HEK293 (cell line): Measurements from ENCODE around the gene DTL.

Experiments used
- CTCF ChIA-PET: fragments of 350-600 bp; formaldehyde crosslinking; extraction: SDS; loops from one replicate; lab custom pipeline; 2021; ENCODE audit warnings: antibody characterized with exemption; lab: Yijun Ruan, JAX
- POLR2A ChIA-PET: fragments of 300-600 bp; formaldehyde crosslinking; extraction: SDS; loops from one replicate; lab custom pipeline; 2020; ENCODE audit warnings: antibody characterized with exemption, inconsistent platforms; lab: Yijun Ruan, JAX
- H3K27ac ChIP-seq: fragments of 200-500 bp; sonication (Bioruptor generic); 2 replicates; pipeline ENCODE4 v1.5.1; 2014; ENCODE audit warnings: low read depth, low read length, control low read depth, inconsistent platforms; ENCODE audit errors: extremely low read depth
- H3K36me3 ChIP-seq, 2 experiments: fragments of 200-500 bp in 1 of 2; sonication (Bioruptor generic) in 1 of 2; 1 replicate in 1 of 2; 2 replicates in 1 of 2; pipeline ENCODE4 v1.5.1; 2014 to 2017; ENCODE audit warnings: inconsistent platforms in 2 of 2, low read length in 2 of 2; ENCODE audit not compliant: control insufficient read depth in 2 of 2, insufficient read depth in 1 of 2
- H3K4me1 ChIP-seq: fragments of 200-500 bp; sonication (Bioruptor generic); 2 replicates; pipeline ENCODE4 v1.5.1; 2014; ENCODE audit warnings: mild to moderate bottlenecking, low read length, inconsistent platforms; ENCODE audit not compliant: control insufficient read depth, insufficient read depth
- H3K4me3 ChIP-seq: 2 replicates; pipeline ENCODE4 v1.5.1; 2011; ENCODE audit warnings: low read depth, mild to moderate bottlenecking, control low read depth, low read length, moderate library complexity
- H3K9me3 ChIP-seq: fragments of 200-500 bp; sonication (Bioruptor generic); 2 replicates; pipeline ENCODE4 v1.5.1; 2014; ENCODE audit warnings: low read depth, low read length, inconsistent platforms; ENCODE audit not compliant: control insufficient read depth, insufficient read depth
- GLI2 ChIP-seq: fragments of 450-650 bp; formaldehyde crosslinking; IDR thresholded peaks from 2 replicates; pipeline ENCODE4; 2017; ENCODE audit warnings: missing biosample characterization, missing genetic modification characterization, low read depth, borderline replicate concordance
- GLI4 ChIP-seq: fragments of 450-650 bp; formaldehyde crosslinking; IDR thresholded peaks from 2 replicates; pipeline ENCODE4 v1.5.1; 2016; ENCODE audit warnings: missing biosample characterization, missing genetic modification characterization
- HOXC10 ChIP-seq: sonication (generic); formaldehyde crosslinking; IDR thresholded peaks from 2 replicates; pipeline ENCODE4 v1.8.1; 2023; ENCODE audit warnings: mild to moderate bottlenecking, missing genetic modification reagents
- KLF1 ChIP-seq: fragments of 450-650 bp; formaldehyde crosslinking; IDR thresholded peaks from 2 replicates; pipeline ENCODE4 v1.5.1; 2016; ENCODE audit warnings: missing biosample characterization, missing genetic modification characterization
- MZF1 ChIP-seq: fragments of 450-650 bp; formaldehyde crosslinking; IDR thresholded peaks from 2 replicates; pipeline ENCODE4 v1.5.1; 2017; ENCODE audit warnings: missing biosample characterization, missing genetic modification characterization, borderline replicate concordance
- OSR2 ChIP-seq: fragments of 450-650 bp; formaldehyde crosslinking; IDR thresholded peaks from 2 replicates; pipeline ENCODE4 v1.5.1; 2016; ENCODE audit warnings: missing biosample characterization, missing genetic modification characterization
- ZBTB44 ChIP-seq: fragments of 450-650 bp; IDR thresholded peaks from 2 replicates; pipeline ENCODE4 v1.5.1; 2018; ENCODE audit warnings: missing biosample characterization, mild to moderate bottlenecking, missing genetic modification characterization
- ZNF114 ChIP-seq: fragments of 450-650 bp; formaldehyde crosslinking; IDR thresholded peaks from 2 replicates; pipeline ENCODE4 v1.5.0; 2017; ENCODE audit warnings: missing biosample characterization, missing genetic modification characterization
- ZNF140 ChIP-seq: fragments of 450-650 bp; formaldehyde crosslinking; IDR thresholded peaks from 2 replicates; pipeline ENCODE4 v1.5.1; 2016; ENCODE audit warnings: missing biosample characterization, missing genetic modification characterization
- ZNF23 ChIP-seq: fragments of 450-650 bp; formaldehyde crosslinking; IDR thresholded peaks from 2 replicates; pipeline ENCODE4 v1.5.1; 2016; ENCODE audit warnings: missing biosample characterization, missing genetic modification characterization, borderline replicate concordance
- ZNF311 ChIP-seq: fragments of 450-650 bp; formaldehyde crosslinking; IDR thresholded peaks from 2 replicates; pipeline ENCODE4 v1.5.1; 2017; ENCODE audit warnings: missing biosample characterization, missing genetic modification characterization, borderline replicate concordance
- ZNF350 ChIP-seq: fragments of 450-650 bp; formaldehyde crosslinking; IDR thresholded peaks from 2 replicates; pipeline ENCODE4 v1.5.0; 2017; ENCODE audit warnings: missing biosample characterization, mild to moderate bottlenecking, missing genetic modification characterization
- ZNF426 ChIP-seq: fragments of 450-650 bp; formaldehyde crosslinking; IDR thresholded peaks from 2 replicates; pipeline ENCODE4 v1.5.1; 2017; ENCODE audit warnings: missing biosample characterization, missing genetic modification characterization, mild to moderate bottlenecking, inconsistent platforms, moderate library complexity
- ZNF704 ChIP-seq: fragments of 450-650 bp; formaldehyde crosslinking; IDR thresholded peaks from 2 replicates; pipeline ENCODE4 v1.5.1; 2016; ENCODE audit warnings: missing biosample characterization, missing genetic modification characterization
- ZNF792 ChIP-seq: fragments of 450-650 bp; formaldehyde crosslinking; IDR thresholded peaks from 2 replicates; pipeline ENCODE4 v1.5.1; 2016; ENCODE audit warnings: missing biosample characterization, missing genetic modification characterization
- ZSCAN4 ChIP-seq: fragments of 450-650 bp; formaldehyde crosslinking; IDR thresholded peaks from 2 replicates; pipeline ENCODE4 v1.5.1; 2017; ENCODE audit warnings: missing biosample characterization, missing genetic modification characterization
- TF ChIP-seq, protein P1 (sequence below): fragments of 450-650 bp; formaldehyde crosslinking; IDR thresholded peaks from 2 replicates; pipeline ENCODE4 v1.5.1; 2017; ENCODE audit warnings: missing biosample characterization, missing genetic modification characterization

Gene DTL

DNA sequence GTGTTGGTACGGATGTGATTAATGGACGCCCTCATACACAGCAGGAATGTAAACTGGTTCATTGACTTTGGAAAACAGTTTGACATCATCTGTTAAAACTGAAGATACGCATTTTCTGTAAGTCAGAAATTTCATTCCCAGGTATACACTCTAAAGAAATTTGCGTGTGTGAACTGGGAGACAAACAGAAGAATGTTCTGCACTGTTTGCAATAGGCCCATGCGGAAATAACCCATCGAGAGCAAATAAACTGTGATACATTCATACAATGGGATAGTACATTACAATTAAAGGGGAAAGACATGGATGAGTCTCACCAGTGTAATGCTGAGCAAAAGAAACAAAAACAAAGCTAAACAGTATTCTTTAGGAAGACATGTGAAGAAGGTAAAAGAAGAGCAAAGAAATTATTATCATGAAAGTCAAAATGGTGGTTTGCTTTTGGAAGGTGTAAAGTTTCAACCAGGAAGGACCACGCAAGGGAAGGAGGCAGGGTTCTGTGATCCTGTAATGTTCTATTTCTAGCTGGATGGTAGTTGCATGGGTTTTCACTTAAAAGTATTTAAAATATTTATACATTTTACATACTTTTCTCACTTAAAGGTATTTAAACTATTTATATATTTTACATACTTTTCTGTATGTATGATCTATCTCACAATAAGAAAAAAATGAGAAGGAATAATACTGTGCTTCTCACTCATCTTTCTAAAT lies 30.5 kb upstream of the DTL start:
- H3K27ac ChIP-seq, result no peak overlapping the region
- ChIA-PET POLR2A (no interaction called here), CTCF (interaction anchor here (0.6 to 2.6 kb wide), 3 partner anchors 30 to 324 kb away, joined by 3 to 10 read pairs (median 8); partner anchors contain the start of genes DTL and INTS7)
- H3K4me1 ChIP-seq, result no peaks in the 10 kb centered on the region
- H3K4me3 ChIP-seq, result no peak overlapping the region
- H3K36me3 ChIP-seq, result peaks cover 25 to 56% of the 10 kb centered on the region in 2 experiments
- TF ChIP-seq ZBTB44 (tag by site-specific recombination) (no peak), GLI2 (tag by site-specific recombination) (no peak), ZNF140 (no peak), ZNF350 (tag by site-specific recombination) (no peak), ZNF23 (tag by site-specific recombination) (no peak), KLF1 (tag by site-specific recombination) (no peak), ZNF426 (tag by site-specific recombination) (no peak), ZSCAN4 (tag by site-specific recombination) (no peak), ZNF704 (no peak), HOXC10 (CRISPR knock-in tag) (no peak), ZNF311 (tag by site-specific recombination) (no peak), GLI4 (tag by site-specific recombination) (no peak)
- TF ChIP-seq, protein P1, sequence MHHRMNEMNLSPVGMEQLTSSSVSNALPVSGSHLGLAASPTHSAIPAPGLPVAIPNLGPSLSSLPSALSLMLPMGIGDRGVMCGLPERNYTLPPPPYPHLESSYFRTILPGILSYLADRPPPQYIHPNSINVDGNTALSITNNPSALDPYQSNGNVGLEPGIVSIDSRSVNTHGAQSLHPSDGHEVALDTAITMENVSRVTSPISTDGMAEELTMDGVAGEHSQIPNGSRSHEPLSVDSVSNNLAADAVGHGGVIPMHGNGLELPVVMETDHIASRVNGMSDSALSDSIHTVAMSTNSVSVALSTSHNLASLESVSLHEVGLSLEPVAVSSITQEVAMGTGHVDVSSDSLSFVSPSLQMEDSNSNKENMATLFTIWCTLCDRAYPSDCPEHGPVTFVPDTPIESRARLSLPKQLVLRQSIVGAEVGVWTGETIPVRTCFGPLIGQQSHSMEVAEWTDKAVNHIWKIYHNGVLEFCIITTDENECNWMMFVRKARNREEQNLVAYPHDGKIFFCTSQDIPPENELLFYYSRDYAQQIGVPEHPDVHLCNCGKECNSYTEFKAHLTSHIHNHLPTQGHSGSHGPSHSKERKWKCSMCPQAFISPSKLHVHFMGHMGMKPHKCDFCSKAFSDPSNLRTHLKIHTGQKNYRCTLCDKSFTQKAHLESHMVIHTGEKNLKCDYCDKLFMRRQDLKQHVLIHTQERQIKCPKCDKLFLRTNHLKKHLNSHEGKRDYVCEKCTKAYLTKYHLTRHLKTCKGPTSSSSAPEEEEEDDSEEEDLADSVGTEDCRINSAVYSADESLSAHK (tag by site-specific recombination), result no peak
- H3K9me3 ChIP-seq, result no peaks in the 10 kb centered on the region

- ChIA-PET CTCF (interaction anchor here (2.3 to 2.6 kb wide), 2 partner anchors 28 to 308 kb away, joined by 8 to 10 read pairs; partner anchors contain the start of genes DTL and INTS7), POLR2A (no interaction called here)
- peaks cover 18 to 61% of the 10 kb centered on the region in 2 experiments for H3K36me3 ChIP-seq
- no peak overlapping the region for H3K4me3 ChIP-seq
- no peaks in the 10 kb centered on the region for H3K9me3 ChIP-seq
- H3K4me1 ChIP-seq, result no peaks in the 10 kb centered on the region
- no peak overlapping the region for H3K27ac ChIP-seq
- TF ChIP-seq OSR2 (tag by site-specific recombination) (no peak), ZNF792 (no peak), MZF1 (tag by site-specific recombination) (no peak), ZNF114 (tag by site-specific recombination) (no peak)
- TF ChIP-seq, all 188 proteins: peak for 0
Measured at GRCh38 chr1:212007178-212007577, 28.4 kb upstream of the DTL start.
